HG03354 (cell line): Measurements from ENCODE around the gene CD248.
"Not testable (repeated sequence)": the region's sequence is repeated elsewhere in the genome, so short reads cannot be mapped to it uniquely, and the experiment has no call there.

Source experiments
- ATAC-seq: cut with Tn5 transposase; IDR thresholded peaks from one replicate; pipeline ENCODE4 v1.9.1; 2021; ENCODE audit warnings: mild to moderate bottlenecking; ENCODE audit not compliant: unreplicated experiment, poor library complexity, severe bottlenecking

Gene CD248

DNA sequence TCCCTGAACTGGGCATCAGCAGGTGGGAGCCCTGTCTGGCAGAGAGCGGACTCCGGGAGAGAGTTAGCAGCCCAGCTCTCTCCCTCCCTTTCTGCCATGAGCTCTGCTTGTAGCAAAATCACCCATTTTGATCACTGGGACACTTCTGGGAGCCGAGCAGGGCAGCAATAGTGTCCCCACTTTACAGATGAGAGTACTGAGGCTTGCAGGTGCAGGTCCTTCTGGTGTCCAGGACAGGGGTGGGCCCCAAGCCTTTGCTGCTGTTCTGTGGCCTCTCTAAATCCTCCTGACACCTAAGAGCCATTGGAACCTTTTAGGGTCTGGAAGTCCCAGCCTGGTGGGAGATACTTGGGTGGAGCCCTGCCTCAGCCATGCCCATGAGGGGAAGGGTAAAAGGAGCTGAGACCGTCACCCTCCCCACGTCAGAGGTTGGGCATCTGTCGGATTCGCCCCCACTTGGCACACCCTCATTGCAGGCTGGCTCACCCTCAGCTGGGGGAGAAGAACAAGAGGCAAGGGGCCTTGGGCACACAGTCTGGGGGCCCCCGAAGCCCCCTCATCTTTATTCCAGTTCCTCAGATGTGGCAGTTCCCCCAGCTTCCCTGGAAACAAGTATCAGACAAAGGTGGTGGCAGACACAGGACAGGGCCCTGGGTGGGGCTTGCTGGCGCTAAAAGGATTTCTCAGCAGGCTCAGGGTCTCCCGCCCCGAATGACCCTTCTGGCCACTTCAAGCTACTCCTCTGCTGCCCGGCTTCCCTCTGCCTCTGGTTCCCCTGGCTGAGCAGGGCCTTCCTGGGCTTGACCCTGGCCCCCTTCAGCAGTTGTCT is 14.9 kb upstream of the CD248 start:
- no peak for ATAC-seq

GRCh38 chr11:66330931-66331330 is 14.1 kb upstream of the CD248 start:
- no peak for ATAC-seq

DNA sequence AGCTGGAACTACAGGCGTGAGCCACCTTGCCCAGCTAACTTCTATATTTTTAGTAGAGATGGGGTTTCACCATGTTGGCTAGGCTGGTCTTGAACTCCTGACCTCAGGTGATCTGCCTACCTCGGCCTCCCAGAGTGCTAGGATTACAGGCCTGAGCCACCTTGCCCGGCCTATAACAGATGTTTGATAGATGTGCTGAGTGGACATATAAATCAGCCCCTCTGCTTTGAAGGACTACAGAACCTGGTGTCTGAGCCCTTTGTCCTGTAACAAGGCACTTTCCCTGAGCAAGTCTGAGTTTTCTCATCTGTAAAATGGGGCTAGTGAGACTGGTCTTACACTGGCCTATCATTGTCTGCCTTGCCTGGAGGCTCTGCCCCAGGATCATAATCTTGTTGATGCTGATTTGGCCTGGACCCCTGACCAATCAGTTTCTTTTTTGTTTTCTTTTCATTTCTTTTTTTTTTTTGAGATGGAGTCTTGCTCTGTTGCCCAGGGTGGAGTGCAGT is 12.4 kb upstream of the CD248 start:
- ATAC-seq, result no peak

- ATAC-seq, result peak; percentile 76
These were observed 11.7 kb upstream of the CD248 start for GRCh38 chr11:66328302-66329144.

DNA sequence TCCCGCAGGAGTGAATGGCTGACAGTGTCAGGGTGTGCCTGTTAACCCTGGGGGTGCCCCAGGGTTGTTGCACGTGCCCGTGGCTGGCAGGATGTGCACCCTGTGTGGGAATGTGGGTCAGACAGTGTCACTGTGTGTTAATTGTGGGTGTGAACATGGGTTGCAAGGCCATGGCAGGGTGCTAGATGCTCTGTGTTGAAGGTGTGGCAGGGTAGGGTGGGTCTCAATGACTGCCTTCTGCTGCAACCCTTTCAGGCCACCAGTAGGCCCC is 11.1 kb upstream of the CD248 start:
- no peak for ATAC-seq

GRCh38 chr11:66327171-66328030 is 10.6 kb upstream of the CD248 start:
- ATAC-seq, result no peak

- ATAC-seq, result no peak
These were observed 9.6 kb upstream of the CD248 start for GRCh38 chr11:66326261-66327111.

- no peak for ATAC-seq
These were observed 8.4 kb upstream of the CD248 start for GRCh38 chr11:66325263-66325671.

GRCh38 chr11:66324664-66325063 is 7.8 kb upstream of the CD248 start:
- ATAC-seq, result no peak

- ATAC-seq, result no peak
These were observed 6.8 kb upstream of the CD248 start for GRCh38 chr11:66323684-66324083.

GRCh38 chr11:66322732-66323427 is 6.0 kb upstream of the CD248 start:
- no peak for ATAC-seq

- ATAC-seq, result no peak
These were observed 4.8 kb upstream of the CD248 start for GRCh38 chr11:66321606-66322005.

- ATAC-seq, result not testable (repeated sequence)
These were observed 3.9 kb upstream of the CD248 start for GRCh38 chr11:66320748-66321147.

DNA sequence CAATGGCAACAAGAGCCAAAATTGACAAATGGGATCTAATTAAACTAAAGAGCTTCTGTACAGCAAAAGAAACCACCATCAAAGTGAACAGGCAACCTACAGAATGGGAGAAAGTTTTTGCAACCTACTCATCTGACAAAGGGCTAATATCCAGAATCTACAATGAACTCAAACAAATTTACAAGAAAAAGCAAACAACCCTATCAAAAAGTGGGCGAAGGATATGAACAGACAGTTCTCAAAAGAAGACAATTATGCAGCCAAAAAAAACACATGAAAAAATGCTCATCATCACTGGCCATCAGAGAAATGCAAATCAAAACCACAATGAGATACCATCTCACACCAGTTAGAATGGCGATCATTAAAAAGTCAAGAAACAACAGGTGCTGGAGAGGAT is 3.4 kb upstream of the CD248 start:
- ATAC-seq, result not testable (repeated sequence)

GRCh38 chr11:66318600-66318970 is 1.7 kb upstream of the CD248 start:
- no peak for ATAC-seq

DNA sequence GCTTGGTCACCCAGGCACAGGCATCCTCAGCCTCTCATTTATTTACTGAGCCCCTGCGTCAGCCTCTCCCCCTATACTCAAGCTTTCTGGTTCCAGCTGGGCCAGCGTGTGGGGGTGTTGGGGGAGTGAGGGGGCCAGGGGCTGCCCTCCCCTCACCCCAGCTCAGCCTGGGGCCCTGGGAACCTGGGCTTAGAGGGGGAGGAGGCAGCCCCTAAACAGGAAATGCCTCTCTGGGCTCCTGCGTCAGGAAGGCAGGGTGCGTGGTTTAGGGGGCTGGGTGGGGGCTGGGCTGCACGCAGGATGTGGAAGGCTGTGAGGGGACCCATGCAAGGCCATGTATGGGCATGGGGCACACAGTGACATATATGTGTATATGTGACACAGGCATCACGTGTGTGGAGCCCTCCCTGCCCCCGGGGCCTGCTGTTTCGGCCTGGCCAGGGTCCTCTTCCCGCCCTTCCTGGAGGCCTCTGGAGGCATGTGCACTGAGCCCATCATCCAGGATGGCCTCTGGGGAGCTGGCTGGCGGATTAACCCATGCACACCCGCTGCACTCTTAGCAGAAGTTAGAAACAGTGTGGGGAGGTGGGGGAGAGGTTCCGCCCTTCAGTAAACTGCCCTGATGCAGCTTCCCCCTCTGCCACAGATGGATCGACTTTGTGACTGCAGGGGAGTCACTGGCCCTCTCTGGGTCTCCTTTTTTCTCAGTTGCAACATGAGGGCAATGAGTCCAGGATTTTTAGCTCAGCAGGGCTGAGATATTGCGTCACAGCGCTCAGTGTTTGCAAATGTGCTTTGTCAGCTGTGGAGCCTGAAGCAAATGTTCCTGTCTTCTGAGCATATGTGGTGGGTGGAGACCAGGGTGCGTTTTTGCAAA is 1.1 kb upstream of the CD248 start:
- peak; percentile 42 for ATAC-seq

- ATAC-seq, result no peak
These were observed 478 bp upstream of the CD248 start for GRCh38 chr11:66317322-66317722.
